HS-5 (cell line): ENCODE results near the gene SSU72.

Source experiments
- DNase-seq: peaks from one replicate; pipeline ENCODE4 v3.0.0-alpha.2; 2012; ENCODE audit warnings: low read depth

Gene SSU72

GRCh38 chr1:1610796-1611195 is 36.1 kb upstream of the SSU72 start:
- DNase-seq = no peak

GRCh38 chr1:1609822-1610485 is 35.3 kb upstream of the SSU72 start:
- DNase-seq = no peak

DNA sequence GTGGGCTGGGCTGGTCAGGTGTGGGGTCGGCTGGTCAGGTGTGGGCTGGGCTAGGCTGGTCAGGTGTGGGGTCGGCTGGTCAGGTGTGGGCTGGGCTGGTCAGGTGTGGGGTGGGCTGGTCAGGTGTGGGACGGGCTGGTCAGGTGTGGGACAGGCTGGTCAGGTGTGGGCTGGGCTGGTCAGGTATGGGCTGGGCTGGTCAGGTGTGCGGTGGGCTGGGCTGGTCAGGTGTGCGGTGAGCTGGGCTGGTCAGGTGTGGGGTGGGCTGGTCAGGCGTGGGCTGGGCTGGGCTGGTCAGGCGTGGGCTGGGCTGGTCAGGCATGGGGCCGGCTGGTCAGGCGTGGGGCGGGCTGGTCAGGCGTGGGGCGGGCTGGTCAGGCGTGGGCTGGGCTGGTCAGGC is 31.6 kb upstream of the SSU72 start:
- DNase-seq = no peak

GRCh38 chr1:1605724-1606123 is 31.1 kb upstream of the SSU72 start:
- no peak for DNase-seq

- no peak for DNase-seq
Measured at GRCh38 chr1:1605034-1605591, 30.4 kb upstream of the SSU72 start.

GRCh38 chr1:1604374-1605033 is 29.8 kb upstream of the SSU72 start:
- DNase-seq = no peak

DNA sequence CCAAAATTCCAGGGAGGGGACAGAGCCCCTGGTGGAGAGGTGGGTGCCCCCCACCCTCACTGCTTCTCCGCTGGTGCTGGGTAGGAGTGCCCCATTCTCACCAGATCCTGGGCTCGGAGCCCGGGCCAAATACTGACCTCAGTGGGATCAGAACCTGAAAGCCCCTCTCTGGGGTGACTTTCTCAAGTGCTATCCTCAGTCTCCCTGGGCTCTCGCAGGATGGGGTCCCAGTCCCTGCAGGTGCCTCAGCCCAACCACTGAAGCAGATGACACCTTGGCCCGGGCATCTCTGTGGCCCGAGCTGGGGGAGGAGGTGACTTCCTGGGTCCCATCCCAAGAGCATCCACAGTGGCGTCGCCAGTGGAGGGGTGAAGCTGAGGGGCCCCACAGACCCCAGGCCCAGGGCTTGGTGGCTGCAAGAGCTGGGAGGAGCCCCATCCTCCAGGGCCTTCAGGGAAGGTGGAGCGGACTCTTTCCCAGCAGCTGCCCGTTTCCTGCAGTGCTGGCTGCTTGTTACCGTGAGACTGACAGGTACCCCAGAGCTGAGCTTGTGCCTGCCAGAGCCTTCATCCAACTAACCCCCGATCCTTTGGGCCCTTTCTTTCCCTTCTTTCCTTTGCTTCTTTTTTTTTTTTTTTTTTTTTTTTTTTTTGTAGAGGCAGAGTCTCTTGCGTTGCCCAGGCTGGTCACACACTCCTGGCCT is 29.2 kb upstream of the SSU72 start:
- DNase-seq = no peak

DNA sequence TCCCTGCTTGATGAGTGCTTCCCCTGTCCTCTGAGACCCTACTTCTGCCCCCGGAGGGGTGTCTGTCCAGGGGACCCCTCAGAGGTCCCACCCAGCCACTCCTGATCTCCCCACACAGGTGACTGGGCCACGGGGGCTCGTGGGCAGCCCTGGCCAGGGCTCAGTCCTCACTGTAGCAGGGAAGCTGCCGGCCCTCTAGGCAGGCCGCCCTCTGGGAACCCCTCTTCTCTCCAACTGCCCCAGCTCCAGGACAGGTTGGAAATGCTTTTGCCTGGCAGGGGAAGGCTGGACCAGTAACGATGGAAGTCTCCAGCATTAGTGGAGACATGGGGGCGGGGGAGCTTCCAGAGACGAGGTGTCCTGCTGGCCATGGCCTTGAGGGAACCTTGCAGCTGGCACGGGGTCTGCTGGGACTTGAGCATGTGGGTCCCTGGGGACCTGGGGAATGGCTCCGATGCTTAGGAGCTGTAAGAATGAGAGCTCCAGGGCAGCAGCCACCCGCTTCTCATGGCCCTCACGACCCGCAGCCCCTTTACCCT is 28.4 kb upstream of the SSU72 start:
- DNase-seq = no peak

DNA sequence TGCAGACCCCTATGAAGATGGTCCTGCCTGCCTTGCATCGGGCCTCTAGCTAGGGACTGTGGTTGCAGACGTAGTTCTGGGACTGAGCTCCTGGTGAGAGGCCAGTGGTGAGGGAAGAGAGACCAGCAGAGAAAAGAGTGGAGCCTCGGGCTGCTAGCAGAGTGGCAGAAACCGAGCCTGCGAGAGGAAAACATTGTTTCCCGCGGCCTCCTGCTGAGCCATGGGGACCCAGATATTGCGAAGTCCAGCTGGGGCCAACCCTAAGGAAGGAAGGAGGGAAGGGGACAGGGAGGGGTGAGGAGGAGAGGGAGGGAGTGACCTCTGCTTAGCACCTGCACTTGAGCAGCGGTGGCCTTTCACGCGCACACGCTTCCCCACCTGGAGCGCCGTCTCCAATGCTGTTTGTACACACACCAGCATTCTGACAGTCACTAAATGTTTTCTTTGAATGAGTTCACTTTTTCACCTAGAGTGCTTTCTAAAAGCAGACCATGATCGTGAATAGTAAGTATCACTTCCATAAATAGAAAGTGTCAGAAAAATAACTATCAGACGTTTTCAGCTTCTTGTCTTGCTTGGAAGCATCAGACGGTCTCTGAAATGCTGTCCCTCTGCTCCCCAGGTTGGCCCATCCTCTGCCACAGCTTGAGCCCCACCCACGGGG is 27.8 kb upstream of the SSU72 start:
- no peak for DNase-seq

DNA sequence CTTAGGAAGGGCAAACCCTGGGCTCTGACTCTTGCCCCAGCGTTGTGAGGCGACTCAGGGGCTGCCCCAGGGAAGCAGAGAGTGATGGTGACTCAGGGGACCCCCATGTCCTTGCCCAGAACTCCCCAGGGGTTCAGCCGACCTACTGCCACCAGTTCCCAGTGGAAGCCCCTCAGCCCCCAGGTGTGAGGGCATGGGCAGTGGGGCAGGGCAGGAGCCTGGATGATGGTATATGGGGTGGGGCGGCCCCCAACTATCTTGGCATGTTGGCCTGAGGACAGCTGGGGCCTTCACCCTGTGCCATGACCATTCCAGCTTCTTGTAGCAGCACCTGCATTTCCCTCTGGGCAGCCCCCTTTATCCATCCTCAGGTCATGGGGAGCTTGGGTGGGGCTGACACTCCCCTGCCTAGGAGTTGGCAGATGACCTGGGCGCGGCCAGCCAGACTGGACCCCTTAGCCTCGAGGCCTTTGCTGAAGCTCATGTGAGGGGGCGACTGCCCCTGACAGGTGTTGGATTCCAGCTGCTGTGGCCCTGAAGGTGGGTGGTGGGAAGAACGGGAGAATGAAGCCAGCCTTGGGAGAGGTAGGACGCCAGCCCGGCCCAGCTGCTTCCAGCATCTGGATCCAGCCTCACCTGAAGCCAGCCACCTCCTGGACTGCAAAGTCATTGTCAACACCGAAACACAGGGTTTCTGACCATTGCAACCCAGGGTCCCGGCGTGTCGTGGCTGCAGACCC is 27.1 kb upstream of the SSU72 start:
- no peak for DNase-seq

GRCh38 chr1:1600861-1601563 is 26.3 kb upstream of the SSU72 start:
- no peak for DNase-seq

DNA sequence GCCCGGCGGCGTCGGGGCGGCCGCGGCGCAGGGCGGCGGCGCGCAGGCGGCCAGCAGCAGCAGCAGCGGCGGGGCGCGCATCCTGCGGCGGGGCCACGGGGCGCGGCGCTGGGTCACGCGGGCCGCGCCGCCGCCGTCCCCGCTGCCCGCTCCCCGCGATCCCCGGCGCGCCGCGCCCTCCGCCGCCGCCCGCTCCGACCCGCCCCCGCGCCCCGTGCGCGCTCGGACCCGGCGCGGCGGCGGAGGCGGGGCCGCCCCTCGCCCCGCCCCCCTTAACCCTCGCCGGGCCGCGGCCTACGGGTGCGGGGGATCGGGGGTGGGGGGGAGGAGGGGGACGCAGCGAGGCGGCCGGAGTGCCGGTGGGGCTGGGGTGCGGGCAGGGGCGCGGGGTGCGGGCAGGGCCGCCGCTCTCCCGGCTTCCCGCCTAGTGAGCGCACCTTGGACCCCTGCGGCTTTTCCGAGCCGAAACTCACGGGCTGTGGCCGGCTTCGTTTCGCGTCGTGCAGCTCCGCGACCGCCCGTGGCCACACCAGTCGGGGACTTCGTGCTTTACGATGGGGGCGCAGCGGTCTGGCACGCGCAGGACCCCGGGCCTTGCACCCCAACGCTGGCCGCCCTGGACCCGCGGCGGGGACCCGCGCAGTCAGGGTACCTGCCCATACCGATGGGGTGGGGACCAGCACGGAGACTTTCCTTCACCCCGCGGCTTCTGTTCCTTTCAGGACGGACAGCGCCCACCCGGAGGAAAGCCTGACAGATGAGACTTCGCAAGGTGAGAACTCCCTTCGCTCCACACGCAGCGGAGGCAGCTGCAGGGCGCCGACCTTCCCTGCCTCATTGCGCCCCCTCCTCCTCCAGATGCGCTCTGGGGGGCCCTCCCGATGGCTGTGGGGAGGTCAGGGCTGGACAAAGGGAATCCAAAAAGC is 25.5 kb upstream of the SSU72 start, which contains the start of gene FNDC10:
Gene FNDC10, minus strand, starts transcription at position 201 of the 926 bp plus-strand sequence. Its CDS starts 120 bp downstream, at position 81.
- no peak for DNase-seq

DNA sequence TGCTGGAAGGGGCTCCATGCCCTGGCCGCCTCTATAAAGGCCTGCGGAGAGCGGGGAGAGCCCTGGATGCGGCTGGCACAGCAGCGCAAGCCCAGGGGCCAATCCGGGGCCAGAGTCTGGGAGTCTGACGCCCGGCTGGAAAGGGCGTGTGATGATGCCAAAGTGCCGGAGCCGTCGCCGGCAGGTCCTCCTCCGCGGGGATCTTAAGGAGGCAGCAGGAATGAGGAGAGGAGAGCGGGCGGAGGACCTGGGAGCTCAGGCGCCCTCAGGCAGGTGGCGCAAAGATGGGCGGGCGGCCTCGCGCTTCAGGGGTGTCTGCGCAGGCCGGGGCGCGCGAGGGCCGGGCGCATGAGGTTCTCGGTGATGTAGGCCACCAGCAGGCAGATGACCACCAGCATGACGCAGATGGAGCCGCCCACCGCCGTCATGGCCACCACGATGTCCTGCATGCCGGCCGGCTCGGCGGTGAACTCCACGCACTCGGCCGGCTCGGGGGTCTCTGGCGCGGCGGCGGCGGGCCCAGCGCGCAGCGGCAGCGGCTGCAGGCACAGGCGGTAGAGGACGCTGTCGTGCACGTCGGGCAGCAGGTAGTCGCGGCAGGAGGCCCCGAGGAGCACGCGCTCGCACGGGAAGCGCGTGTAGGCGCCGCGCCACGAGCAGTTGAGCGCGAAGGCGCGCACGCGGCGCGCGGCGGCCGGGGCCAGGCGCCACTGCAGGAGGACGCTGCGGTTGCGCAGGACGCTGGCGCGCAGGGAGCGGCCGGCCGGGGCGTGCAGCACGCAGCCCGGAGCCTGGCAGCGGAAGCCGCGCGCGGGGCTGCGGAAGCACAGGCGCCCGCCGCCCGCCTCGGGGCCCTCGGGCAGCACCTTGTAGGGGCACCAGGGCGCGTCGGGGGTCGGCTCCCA is 24.6 kb upstream of the SSU72 start:
- DNase-seq = no peak

GRCh38 chr1:1598720-1599029 is 24.0 kb upstream of the SSU72 start:
- DNase-seq = no peak

DNA sequence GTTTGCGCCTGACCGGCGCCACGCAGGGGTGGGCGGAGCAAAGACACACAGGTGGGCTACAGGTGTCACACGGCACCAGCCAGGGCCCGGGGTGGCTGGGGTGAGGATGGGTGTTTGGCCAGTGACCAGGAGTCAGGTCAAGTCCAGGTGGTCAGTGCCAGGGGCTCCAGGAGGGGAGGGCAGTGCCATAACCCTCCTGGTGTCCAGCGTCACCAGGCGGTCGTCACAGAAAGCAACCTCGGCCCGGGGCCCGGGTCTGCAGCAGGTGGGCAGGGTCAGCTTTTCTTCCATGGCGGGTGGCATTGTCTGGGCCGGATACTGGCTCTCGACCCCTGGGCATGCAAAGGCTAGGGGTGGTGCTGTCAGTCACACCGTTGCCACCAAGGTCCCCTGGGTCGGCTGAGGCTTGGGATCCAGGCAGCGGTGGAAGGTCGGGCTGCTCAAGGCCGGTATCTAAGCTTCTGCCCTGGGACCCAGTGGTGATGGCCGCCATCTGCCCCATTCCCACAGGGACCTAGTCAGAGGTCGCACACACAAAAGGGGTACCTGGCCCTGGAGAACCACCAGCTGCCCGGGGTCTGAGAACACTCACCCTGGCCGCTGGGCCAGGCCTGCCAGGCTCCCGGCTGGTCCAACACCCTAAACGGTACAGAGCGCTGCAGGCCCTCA is 23.5 kb upstream of the SSU72 start:
- no peak for DNase-seq

GRCh38 chr1:1597275-1597930 is 22.7 kb upstream of the SSU72 start:
- no peak for DNase-seq

DNA sequence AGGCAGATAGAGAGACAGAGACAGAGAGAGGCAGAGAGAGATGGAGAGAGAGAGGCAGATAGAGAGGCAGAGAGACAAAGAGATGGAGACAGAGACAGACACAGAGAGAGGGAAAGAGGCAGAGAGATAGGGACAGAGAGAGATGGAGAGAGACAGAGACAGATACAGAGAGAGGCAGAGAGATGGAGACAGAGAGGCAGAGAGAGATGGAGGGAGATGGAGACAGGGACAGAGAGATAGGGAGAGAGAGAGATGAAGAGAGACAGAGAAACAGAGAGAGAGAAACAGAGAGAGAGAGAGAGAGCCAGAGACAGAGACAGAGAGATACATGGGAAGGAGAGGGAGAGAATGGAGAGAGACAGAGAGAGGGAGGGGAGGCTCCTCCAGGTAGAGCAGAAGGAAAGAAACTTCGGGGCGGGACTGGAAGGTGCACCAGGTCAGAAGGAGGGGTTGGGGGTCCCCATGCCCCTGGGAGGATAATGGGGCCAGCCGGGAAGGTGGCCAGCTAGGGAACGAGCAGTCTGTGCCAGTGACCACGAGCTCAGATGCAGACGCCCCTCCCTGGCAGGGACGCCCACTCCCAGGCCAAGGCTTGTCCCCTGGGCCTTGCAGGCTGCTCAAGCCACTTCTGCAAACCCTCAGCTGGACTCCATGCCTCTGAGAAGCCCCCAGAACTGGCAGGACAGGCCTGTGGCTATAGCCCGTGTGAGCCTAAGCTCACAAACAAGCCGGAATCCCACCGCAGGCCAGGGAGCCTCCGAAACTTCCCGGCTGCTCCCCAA is 22.0 kb upstream of the SSU72 start:
- no peak for DNase-seq
